Measurements from ENCODE around the gene CISD3.

DNA sequence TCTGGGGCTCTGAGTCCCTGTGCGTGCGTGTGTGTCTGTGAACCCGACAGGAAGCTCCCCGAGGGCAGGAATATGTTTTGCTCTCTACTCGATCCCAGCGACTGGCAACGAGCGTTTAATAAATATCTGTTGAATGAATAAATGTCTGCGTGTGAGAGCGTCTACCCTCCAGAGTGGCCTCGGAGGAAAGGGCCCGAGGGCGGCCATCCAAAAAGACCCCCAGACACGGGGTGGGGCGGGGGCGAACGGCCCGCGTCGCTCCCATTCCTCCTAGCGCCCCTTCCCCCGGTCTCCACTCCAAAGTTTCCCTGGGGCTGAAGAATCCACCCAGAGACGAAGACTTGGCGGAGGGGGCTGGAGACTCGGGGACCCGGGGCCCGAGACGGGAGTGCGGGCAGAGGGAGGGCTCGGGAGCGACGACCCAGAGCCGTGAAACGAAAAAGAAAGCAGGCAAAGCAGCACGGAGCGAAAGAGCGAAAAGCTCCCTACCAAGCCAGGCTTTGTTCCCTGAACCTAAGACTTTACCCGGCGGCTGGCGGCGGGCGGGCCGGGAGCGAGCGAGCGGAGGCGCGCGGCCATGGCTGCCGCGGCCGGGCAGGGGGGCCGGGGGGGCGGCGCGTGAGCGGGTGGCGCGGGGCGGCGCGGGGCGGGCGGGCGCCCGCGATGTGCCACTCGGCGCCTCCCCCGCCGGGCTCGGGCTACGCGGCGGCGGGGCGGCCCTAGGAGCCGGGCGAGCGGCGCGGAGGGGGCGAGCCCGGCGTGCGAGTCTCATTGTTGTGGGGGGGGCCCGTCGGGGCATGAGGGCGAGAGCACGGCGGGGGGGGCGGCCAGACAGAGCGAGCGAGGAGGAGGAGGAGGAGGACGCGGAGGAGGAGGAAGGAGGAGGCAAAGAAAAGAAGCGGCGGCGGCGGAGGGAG, 25.3 kb upstream of the CISD3 start, which contains the start of gene MLLT6:
- TF ChIP-seq CTCF (conservative IDR thresholded peaks at IDR 0.05; ENCODE audit: low read depth, low read length) (no peak), EZH2 (IDR thresholded peaks at IDR 0.05; ENCODE audit: borderline replicate concordance, low read depth, low read length, poor library complexity, severe bottlenecking) (no peak)

All from A673 (cell line).